ENCODE data around the gene CEACAM21. TPM values are rescaled to one million over a fixed set of nuclear protein-coding genes. Genes with fewer than 3 reads are reported as not detected.
A peak's percentile ranks its signal among the peaks of the same experiment; 100 is the strongest.

The CEACAM21 gene
- polyA plus RNA-seq, 3 donors: 2.1 to 6.4 (median 4.1) TPM

DNA sequence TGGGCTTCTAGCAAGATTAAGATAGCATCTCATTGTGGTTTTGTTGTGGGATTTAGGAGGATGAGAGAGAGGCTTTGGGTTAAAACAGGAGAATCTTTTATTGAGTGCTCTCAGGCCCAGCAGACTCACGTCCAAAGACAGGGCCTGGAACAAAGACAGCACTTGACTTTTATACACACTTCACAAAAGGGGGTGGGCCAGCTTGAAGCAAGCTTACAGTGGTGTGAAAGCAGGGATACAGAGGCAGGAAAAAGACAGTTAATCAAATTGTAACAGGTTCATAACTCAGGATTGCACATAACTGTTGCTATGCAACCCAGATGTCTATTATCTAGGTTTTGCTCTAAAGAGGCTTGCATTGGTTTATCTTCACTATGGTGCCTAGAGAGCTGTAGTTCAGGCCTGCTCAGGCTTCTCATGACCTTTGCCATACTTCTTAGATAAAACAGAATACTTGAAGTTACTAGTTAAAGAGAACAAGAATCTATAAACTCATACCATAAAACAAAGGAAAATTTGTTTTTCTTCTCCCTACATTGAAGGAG, 42.2 kb upstream of the CEACAM21 start:
- Histone ChIP-seq H3K27me3 (ENCODE audit: control insufficient read depth in 2 of 2, insufficient read depth in 2 of 2, low read length in 2 of 2) (no peaks in the 10 kb centered on the region), H3K4me3 (replicated peaks in 1 of 3; ENCODE audit: low read depth in 2 of 3, low read length in 3 of 3) (no peak overlapping the region), H3K36me3 (replicated peaks in 1 of 2; ENCODE audit: control insufficient read depth in 1 of 2, insufficient read depth in 2 of 2, low read length in 2 of 2) (no peaks in the 10 kb centered on the region), H3K27ac (ENCODE audit: low read depth in 1 of 2, low read length in 2 of 2) (no peak overlapping the region), H3K4me2 (replicated peaks; ENCODE audit: extremely low read depth, low read length, poor library complexity, severe bottlenecking) (no peak overlapping the region), H2AFZ (ENCODE audit: insufficient read depth, low read depth, low read length, poor library complexity, severe bottlenecking) (no peak overlapping the region), H3K79me2 (ENCODE audit: insufficient read depth, low read length) (no peaks in the 10 kb centered on the region), H3K9me3 (replicated peaks in 1 of 2; ENCODE audit: control insufficient read depth in 1 of 2, insufficient read depth in 1 of 2, low read length in 2 of 2) (no peaks in the 10 kb centered on the region), H3K9ac (ENCODE audit: insufficient read depth, low read length, poor library complexity, severe bottlenecking) (no peak overlapping the region), H4K20me1 (ENCODE audit: insufficient read depth, low read length) (peaks cover 8% of the 10 kb centered on the region), H3K4me1 (ENCODE audit: control insufficient read depth in 1 of 2, insufficient read depth in 2 of 2, low read length in 2 of 2) (peaks cover 53 to 66% of the 10 kb centered on the region in 2 donors)
- no peak for DNase-seq
- H3K27ac Mint-ChIP-seq: peak overlapping the region in 2 of 7 donors; percentile 37 to 78
- H3K4me1 Mint-ChIP-seq: peaks cover 56% of the 10 kb centered on the region
- peaks cover 0 to 6% (median 6%) of the 10 kb centered on the region in 3 donors for H3K27me3 Mint-ChIP-seq (ENCODE audit: low read depth in 3 of 3)
- WGBS (ENCODE audit: insufficient coverage): no CpG with 5 or more reads among the region's 1 CpG
- intact Hi-C loops (cut with micrococcal nuclease): loop anchor here in 1 of 2 donors (10.0 kb wide), 1 partner anchor 89 kb away; the partner anchor contains the start of gene ERICH4
- no peaks in the 10 kb centered on the region for H3K36me3 Mint-ChIP-seq
- TF ChIP-seq, protein P1, sequence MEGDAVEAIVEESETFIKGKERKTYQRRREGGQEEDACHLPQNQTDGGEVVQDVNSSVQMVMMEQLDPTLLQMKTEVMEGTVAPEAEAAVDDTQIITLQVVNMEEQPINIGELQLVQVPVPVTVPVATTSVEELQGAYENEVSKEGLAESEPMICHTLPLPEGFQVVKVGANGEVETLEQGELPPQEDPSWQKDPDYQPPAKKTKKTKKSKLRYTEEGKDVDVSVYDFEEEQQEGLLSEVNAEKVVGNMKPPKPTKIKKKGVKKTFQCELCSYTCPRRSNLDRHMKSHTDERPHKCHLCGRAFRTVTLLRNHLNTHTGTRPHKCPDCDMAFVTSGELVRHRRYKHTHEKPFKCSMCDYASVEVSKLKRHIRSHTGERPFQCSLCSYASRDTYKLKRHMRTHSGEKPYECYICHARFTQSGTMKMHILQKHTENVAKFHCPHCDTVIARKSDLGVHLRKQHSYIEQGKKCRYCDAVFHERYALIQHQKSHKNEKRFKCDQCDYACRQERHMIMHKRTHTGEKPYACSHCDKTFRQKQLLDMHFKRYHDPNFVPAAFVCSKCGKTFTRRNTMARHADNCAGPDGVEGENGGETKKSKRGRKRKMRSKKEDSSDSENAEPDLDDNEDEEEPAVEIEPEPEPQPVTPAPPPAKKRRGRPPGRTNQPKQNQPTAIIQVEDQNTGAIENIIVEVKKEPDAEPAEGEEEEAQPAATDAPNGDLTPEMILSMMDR (IDR thresholded peaks at IDR 0.05): no peak
- peaks cover 0 to 16% (median 2%) of the 10 kb centered on the region in 7 donors for H3K9me3 Mint-ChIP-seq
- H3K4me3 Mint-ChIP-seq: no peak overlapping the region

DNA sequence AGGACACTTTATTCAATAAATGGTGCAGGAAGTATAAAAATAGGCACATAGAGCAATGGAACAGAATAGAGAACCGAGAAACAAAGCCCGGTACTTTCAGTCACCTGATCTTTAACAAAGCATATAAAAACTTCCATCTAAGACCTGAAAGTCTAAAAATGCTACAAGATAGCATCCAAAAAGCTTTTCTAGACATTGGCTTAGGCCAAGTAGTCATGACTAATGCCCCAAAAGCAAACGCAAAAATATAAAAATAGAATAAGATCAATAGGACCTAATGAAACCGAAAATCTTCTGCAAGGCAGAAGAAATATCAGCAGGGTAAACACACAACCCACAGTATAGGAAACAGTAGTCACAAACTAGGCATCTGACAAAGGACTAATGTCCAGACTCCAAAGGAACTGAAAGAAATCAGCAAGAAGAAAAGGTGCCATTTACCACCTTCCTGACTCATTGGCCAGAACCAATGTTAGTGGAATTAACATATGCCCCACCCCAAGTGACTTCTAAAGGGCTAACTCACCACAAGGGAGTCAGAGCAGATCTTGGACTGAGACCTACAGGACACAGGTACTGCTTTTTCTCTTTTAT, 40.8 kb upstream of the CEACAM21 start:
- peaks cover 44% of the 10 kb centered on the region for H3K4me1 Mint-ChIP-seq
- Histone ChIP-seq H3K9me3 (replicated peaks in 1 of 2; ENCODE audit: control insufficient read depth in 1 of 2, insufficient read depth in 1 of 2, low read length in 2 of 2) (no peaks in the 10 kb centered on the region), H3K36me3 (replicated peaks in 1 of 2; ENCODE audit: control insufficient read depth in 1 of 2, insufficient read depth in 2 of 2, low read length in 2 of 2) (no peaks in the 10 kb centered on the region), H3K9ac (ENCODE audit: insufficient read depth, low read length, poor library complexity, severe bottlenecking) (no peak overlapping the region), H3K27me3 (ENCODE audit: control insufficient read depth in 2 of 2, insufficient read depth in 2 of 2, low read length in 2 of 2) (no peaks in the 10 kb centered on the region), H2AFZ (ENCODE audit: insufficient read depth, low read depth, low read length, poor library complexity, severe bottlenecking) (no peak overlapping the region), H3K27ac (ENCODE audit: low read depth in 1 of 2, low read length in 2 of 2) (no peak overlapping the region), H3K4me3 (replicated peaks in 1 of 3; ENCODE audit: low read depth in 2 of 3, low read length in 3 of 3) (peak overlapping the region in 1 of 3 experiments; percentile 26), H4K20me1 (ENCODE audit: insufficient read depth, low read length) (peaks cover 6% of the 10 kb centered on the region), H3K4me1 (ENCODE audit: control insufficient read depth in 1 of 2, insufficient read depth in 2 of 2, low read length in 2 of 2) (peaks cover 41 to 55% of the 10 kb centered on the region in 2 donors), H3K4me2 (replicated peaks; ENCODE audit: extremely low read depth, low read length, poor library complexity, severe bottlenecking) (peak overlapping the region; percentile 42), H3K79me2 (ENCODE audit: insufficient read depth, low read length) (no peaks in the 10 kb centered on the region)
- TF ChIP-seq, protein P1 (IDR thresholded peaks at IDR 0.05): no peak
- peak overlapping the region in 1 of 2 donors; percentile 57 for H3K4me3 Mint-ChIP-seq
- no CpG with 5 or more reads among the region's 4 CpGs for WGBS (ENCODE audit: insufficient coverage)
- H3K27me3 Mint-ChIP-seq (ENCODE audit: low read depth in 3 of 3): peaks cover 0 to 9% (median 5%) of the 10 kb centered on the region in 3 donors
- intact Hi-C loops (cut with micrococcal nuclease): loop anchor here (5.0 to 10.0 kb wide), 2 partner anchors 37 to 90 kb away; partner anchors contain the start of gene ERICH4 (in 1 of the 2)
- H3K9me3 Mint-ChIP-seq: peaks cover 0 to 11% (median 2%) of the 10 kb centered on the region in 7 donors
- peak overlapping the region in 3 of 7 donors; percentile 18 to 67 (median 37) for H3K27ac Mint-ChIP-seq
- DNase-seq: peak in 2 of 3 donors; percentile 23 to 30
- no peaks in the 10 kb centered on the region for H3K36me3 Mint-ChIP-seq
